HepG2 (cell line): ENCODE measurements around the gene PKD1L1. TPM values are rescaled to one million over a fixed set of nuclear protein-coding genes. Genes with fewer than 3 reads are reported as not detected.
A peak's percentile ranks its signal among the peaks of the same experiment; 100 is the strongest.

Source experiments
- IKZF4 ChIP-seq: sonication (generic); formaldehyde crosslinking; IDR thresholded peaks from 2 replicates; pipeline ENCODE4 v1.5.1; 2020; ENCODE audit warnings: borderline replicate concordance, mild to moderate bottlenecking, low read depth, missing genetic modification reagents; ENCODE audit errors: not compliant biosample characterization
- LCORL ChIP-seq, 2 experiments: fragments of 450-650 bp in 1 of 2; sonication (generic) in 1 of 2; formaldehyde crosslinking in 1 of 2; IDR thresholded peaks; 2 replicates each; pipeline versions ENCODE4 v1.5.0 to v1.6.1; 2017 to 2020; ENCODE audit warnings: antibody characterized with exemption in 1 of 2, missing genetic modification reagents in 1 of 2
- RCOR2 ChIP-seq: IDR thresholded peaks from 2 replicates; pipeline ENCODE4 v1.6.1; 2016; ENCODE audit warnings: missing biosample characterization, missing genetic modification reagents
- RFX5 ChIP-seq: IDR thresholded peaks from 2 replicates; pipeline ENCODE4 v1.6.1; 2011; ENCODE audit warnings: low read depth, low read length, improper control_type of control experiment
- SOX5 ChIP-seq: IDR thresholded peaks from 2 replicates; pipeline ENCODE4 v1.6.1; 2016; ENCODE audit warnings: borderline replicate concordance
- SP140L ChIP-seq: sonication (generic); formaldehyde crosslinking; IDR thresholded peaks from 2 replicates; pipeline ENCODE4 v1.4.0; 2020; ENCODE audit warnings: missing genetic modification reagents, borderline replicate concordance
- ZNF333 ChIP-seq: sonication (generic); formaldehyde crosslinking; IDR thresholded peaks from 2 replicates; pipeline ENCODE4 v1.4.0; 2020; ENCODE audit warnings: mild to moderate bottlenecking, missing genetic modification reagents, borderline replicate concordance
- ZNF562 ChIP-seq: sonication (generic); formaldehyde crosslinking; IDR thresholded peaks from 2 replicates; pipeline ENCODE4 v1.8.0; 2022; ENCODE audit warnings: missing genetic modification reagents, borderline replicate concordance
- ZNF607 ChIP-seq: sonication (generic); formaldehyde crosslinking; IDR thresholded peaks from 2 replicates; pipeline ENCODE4 v1.5.1; 2020; ENCODE audit warnings: missing genetic modification reagents, mild to moderate bottlenecking, borderline replicate concordance
- ZNF644 ChIP-seq: IDR thresholded peaks from 2 replicates; pipeline ENCODE4 v1.6.1; 2016; ENCODE audit warnings: low read depth
- ZNF747 ChIP-seq: sonication (generic); formaldehyde crosslinking; IDR thresholded peaks from 2 replicates; pipeline ENCODE4 v1.8.1; 2023; ENCODE audit warnings: missing genetic modification reagents, mild to moderate bottlenecking, borderline replicate concordance
- polyA plus RNA-seq, 8 experiments: library from polyadenylated mRNA; depleted of rRNA in 3 of 8; stranded (reverse) in 7 of 8; unstranded in 1 of 8; fragments of >200 nt; fragmentation: Illumina TruSeq in 4 of 8; extraction: Trizol in 4 of 8; gene quantifications; 2 replicates each; pipeline versions ENCODE4 v1.2.1 to v1.2.3, GENCODE V29; 2011 to 2016; ENCODE audit warnings: low read depth in 4 of 8, missing spikeins in 1 of 8, mixed read lengths in 1 of 8; ENCODE audit not compliant: insufficient read depth in 1 of 8
- total RNA-seq, 5 experiments: library from RNA; depleted of rRNA; stranded (reverse); fragments of >200 nt; fragmentation: Illumina TruSeq; extraction: Trizol; gene quantifications; 2 replicates each; pipeline ENCODE4 v1.2.3, GENCODE V29; 2016; ENCODE audit warnings: low read depth in 1 of 5
- TF ChIP-seq, protein P1 (sequence below): sonication (generic); formaldehyde crosslinking; IDR thresholded peaks from 2 replicates; pipeline ENCODE4 v1.5.0; 2020; ENCODE audit warnings: missing genetic modification reagents, mild to moderate bottlenecking, borderline replicate concordance
- TF ChIP-seq, protein P2 (sequence below): sonication (generic); formaldehyde crosslinking; IDR thresholded peaks from 2 replicates; pipeline ENCODE4 v1.4.0; 2020; ENCODE audit warnings: missing genetic modification reagents, borderline replicate concordance
- TF ChIP-seq, protein P3 (sequence below): sonication (generic); formaldehyde crosslinking; conservative IDR thresholded peaks from 2 replicates; pipeline ENCODE4 v1.5.0; 2020; ENCODE audit warnings: missing genetic modification reagents
- TF ChIP-seq, protein P4 (sequence below): sonication (generic); formaldehyde crosslinking; IDR thresholded peaks from 2 replicates; pipeline ENCODE4 v1.4.0; 2020; ENCODE audit warnings: missing genetic modification reagents
- TF ChIP-seq, protein P5 (sequence below): IDR thresholded peaks from 2 replicates; pipeline ENCODE4 v1.6.1; 2018; ENCODE audit warnings: missing genetic modification reagents, mild to moderate bottlenecking, missing compliant biosample characterization
- TF ChIP-seq, protein P6 (sequence below): sonication (generic); formaldehyde crosslinking; IDR thresholded peaks from 2 replicates; pipeline ENCODE4 v1.8.1; 2023; ENCODE audit warnings: mild to moderate bottlenecking, inconsistent platforms, moderate library complexity, missing genetic modification reagents, borderline replicate concordance

PKD1L1 gene
- total and polyA plus RNA-seq, 2 of the 13 experiments (the other 11 are each of a cell fraction or from before 2014, with no cell fraction given): 0.01 TPM; not detected in 1

DNA sequence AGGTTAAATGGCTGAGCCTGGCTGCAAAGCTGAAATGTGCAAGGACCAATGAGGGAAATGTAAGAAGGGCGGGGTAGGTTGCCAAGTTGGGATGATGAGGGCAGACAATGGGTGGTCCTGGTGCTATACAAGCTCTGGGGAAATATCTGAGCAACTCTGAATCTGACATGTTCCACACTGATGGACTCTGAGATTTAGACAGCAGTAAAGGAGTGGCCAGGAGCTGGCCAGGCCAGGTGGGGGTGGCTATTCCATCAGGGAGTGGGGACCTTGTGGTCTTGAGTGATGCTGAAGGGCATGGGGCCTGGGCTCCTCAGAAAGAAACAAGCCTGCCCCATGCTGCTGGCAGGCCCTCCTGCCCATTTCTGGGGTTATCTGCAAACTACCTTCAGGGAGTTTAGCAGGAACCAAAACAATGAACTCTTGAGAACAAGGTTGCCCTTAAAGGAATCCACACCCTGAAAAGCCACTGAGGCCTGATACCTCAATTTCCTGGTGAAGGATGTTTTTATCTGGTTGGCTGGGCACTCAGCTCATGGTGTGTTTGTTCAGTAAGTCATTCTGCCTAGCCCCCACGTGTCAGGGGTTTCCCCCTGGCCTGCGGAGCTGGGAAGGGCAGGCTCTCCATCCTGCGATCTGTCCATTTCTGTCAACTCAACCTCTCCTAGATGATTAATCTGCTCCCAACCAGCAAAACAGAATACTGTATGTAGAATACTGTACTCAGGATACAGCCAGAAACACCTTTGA is 223.1 kb downstream of the PKD1L1 start (continued):
- TF ChIP-seq RFX5 (no peak), ZNF607 (CRISPR knock-in tag) (no peak), RCOR2 (CRISPR knock-in tag) (no peak), ZNF333 (CRISPR knock-in tag) (no peak), SOX5 (CRISPR knock-in tag) (0 out of 2 replicates have a peak, but pooled peaks have one; percentile 12), IKZF4 (no peak), ZNF562 (CRISPR knock-in tag) (no peak), ZNF644 (CRISPR knock-in tag) (no peak), LCORL (IDR thresholded peaks at IDR 0.05) (no peak), LCORL (CRISPR knock-in tag; IDR thresholded peaks at IDR 0.05) (no peak), ZNF747 (CRISPR knock-in tag) (no peak), SP140L (CRISPR knock-in tag) (no peak)
- TF ChIP-seq, protein P1, sequence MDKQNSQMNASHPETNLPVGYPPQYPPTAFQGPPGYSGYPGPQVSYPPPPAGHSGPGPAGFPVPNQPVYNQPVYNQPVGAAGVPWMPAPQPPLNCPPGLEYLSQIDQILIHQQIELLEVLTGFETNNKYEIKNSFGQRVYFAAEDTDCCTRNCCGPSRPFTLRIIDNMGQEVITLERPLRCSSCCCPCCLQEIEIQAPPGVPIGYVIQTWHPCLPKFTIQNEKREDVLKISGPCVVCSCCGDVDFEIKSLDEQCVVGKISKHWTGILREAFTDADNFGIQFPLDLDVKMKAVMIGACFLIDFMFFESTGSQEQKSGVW: no peak
- TF ChIP-seq, protein P2, sequence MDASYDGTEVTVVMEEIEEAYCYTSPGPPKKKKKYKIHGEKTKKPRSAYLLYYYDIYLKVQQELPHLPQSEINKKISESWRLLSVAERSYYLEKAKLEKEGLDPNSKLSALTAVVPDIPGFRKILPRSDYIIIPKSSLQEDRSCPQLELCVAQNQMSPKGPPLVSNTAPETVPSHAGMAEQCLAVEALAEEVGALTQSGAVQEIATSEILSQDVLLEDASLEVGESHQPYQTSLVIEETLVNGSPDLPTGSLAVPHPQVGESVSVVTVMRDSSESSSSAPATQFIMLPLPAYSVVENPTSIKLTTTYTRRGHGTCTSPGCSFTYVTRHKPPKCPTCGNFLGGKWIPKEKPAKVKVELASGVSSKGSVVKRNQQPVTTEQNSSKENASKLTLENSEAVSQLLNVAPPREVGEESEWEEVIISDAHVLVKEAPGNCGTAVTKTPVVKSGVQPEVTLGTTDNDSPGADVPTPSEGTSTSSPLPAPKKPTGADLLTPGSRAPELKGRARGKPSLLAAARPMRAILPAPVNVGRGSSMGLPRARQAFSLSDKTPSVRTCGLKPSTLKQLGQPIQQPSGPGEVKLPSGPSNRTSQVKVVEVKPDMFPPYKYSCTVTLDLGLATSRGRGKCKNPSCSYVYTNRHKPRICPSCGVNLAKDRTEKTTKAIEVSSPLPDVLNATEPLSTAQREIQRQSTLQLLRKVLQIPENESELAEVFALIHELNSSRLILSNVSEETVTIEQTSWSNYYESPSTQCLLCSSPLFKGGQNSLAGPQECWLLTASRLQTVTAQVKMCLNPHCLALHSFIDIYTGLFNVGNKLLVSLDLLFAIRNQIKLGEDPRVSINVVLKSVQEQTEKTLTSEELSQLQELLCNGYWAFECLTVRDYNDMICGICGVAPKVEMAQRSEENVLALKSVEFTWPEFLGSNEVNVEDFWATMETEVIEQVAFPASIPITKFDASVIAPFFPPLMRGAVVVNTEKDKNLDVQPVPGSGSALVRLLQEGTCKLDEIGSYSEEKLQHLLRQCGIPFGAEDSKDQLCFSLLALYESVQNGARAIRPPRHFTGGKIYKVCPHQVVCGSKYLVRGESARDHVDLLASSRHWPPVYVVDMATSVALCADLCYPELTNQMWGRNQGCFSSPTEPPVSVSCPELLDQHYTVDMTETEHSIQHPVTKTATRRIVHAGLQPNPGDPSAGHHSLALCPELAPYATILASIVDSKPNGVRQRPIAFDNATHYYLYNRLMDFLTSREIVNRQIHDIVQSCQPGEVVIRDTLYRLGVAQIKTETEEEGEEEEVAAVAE (CRISPR knock-in tag): no peak
- TF ChIP-seq, protein P3, sequence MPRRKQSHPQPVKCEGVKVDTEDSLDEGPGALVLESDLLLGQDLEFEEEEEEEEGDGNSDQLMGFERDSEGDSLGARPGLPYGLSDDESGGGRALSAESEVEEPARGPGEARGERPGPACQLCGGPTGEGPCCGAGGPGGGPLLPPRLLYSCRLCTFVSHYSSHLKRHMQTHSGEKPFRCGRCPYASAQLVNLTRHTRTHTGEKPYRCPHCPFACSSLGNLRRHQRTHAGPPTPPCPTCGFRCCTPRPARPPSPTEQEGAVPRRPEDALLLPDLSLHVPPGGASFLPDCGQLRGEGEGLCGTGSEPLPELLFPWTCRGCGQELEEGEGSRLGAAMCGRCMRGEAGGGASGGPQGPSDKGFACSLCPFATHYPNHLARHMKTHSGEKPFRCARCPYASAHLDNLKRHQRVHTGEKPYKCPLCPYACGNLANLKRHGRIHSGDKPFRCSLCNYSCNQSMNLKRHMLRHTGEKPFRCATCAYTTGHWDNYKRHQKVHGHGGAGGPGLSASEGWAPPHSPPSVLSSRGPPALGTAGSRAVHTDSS (CRISPR knock-in tag): no peak
- TF ChIP-seq, protein P4, sequence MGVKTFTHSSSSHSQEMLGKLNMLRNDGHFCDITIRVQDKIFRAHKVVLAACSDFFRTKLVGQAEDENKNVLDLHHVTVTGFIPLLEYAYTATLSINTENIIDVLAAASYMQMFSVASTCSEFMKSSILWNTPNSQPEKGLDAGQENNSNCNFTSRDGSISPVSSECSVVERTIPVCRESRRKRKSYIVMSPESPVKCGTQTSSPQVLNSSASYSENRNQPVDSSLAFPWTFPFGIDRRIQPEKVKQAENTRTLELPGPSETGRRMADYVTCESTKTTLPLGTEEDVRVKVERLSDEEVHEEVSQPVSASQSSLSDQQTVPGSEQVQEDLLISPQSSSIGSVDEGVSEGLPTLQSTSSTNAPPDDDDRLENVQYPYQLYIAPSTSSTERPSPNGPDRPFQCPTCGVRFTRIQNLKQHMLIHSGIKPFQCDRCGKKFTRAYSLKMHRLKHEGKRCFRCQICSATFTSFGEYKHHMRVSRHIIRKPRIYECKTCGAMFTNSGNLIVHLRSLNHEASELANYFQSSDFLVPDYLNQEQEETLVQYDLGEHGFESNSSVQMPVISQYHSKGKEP: no peak
- TF ChIP-seq, protein P5, sequence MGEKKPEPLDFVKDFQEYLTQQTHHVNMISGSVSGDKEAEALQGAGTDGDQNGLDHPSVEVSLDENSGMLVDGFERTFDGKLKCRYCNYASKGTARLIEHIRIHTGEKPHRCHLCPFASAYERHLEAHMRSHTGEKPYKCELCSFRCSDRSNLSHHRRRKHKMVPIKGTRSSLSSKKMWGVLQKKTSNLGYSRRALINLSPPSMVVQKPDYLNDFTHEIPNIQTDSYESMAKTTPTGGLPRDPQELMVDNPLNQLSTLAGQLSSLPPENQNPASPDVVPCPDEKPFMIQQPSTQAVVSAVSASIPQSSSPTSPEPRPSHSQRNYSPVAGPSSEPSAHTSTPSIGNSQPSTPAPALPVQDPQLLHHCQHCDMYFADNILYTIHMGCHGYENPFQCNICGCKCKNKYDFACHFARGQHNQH (CRISPR knock-in tag): 0 out of 2 replicates have a peak, but pooled peaks have one; percentile 17
- TF ChIP-seq, protein P6, sequence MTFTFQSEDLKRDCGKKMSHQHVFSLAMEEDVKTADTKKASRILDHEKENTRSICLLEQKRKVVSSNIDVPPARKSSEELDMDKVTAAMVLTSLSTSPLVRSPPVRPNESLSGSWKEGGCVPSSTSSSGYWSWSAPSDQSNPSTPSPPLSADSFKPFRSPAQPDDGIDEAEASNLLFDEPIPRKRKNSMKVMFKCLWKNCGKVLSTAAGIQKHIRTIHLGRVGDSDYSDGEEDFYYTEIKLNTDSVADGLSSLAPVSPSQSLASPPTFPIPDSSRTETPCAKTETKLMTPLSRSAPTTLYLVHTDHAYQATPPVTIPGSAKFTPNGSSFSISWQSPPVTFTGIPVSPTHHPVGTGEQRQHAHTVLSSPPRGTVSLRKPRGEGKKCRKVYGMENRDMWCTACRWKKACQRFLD (CRISPR knock-in tag): no peak
